D341Med (cell line): ENCODE measurements around the gene ANTKMT.

ENCODE experiments used
- DNase-seq: peaks from one replicate; pipeline ENCODE4 v3.0.0; 2012; ENCODE audit warnings: low spot score

The ANTKMT gene

GRCh38 chr16:764848-765487 is 44.0 kb downstream of the ANTKMT start:
- DNase-seq = no peak

- no peak for DNase-seq
Measured at GRCh38 chr16:765488-765865, 44.5 kb downstream of the ANTKMT start.

GRCh38 chr16:766008-766819 is 45.3 kb downstream of the ANTKMT start:
- DNase-seq = no peak

DNA sequence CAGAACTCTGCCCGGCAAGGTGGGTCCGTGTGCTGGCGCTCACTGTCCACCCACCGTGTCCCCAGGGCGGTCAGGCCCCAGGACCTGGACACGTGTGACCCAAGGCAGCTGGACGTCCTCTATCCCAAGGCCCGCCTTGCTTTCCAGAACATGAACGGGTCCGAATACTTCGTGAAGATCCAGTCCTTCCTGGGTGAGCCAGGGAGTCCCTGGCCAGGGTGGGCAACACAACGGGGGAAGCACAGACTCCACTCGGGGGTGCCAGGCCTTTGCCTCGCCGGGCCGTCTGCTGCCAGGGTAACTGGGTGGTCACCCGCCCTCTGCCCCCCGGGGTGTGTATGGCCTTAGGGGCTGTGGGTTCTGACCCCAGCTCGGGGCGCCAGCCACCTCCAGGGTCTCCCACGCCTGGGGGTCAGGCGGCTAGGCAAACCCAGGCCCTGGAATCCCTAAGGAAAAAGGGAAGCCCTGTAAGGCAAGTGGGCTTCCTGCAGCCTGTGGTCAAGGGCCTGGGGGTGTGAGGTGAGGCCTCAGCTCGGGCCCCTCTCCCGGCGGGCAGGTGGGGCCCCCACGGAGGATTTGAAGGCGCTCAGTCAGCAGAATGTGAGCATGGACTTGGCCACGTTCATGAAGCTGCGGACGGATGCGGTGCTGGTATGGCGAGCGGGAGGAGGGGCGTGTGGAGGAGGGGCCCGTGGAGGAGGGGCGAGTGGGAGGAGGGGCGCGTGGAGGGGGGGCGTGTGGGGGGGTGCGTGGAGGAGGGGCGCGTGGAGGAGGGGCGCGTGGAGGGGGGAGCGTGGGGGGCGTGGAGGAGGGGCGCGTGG is 46.1 kb downstream of the ANTKMT start:
- DNase-seq = no peak

DNA sequence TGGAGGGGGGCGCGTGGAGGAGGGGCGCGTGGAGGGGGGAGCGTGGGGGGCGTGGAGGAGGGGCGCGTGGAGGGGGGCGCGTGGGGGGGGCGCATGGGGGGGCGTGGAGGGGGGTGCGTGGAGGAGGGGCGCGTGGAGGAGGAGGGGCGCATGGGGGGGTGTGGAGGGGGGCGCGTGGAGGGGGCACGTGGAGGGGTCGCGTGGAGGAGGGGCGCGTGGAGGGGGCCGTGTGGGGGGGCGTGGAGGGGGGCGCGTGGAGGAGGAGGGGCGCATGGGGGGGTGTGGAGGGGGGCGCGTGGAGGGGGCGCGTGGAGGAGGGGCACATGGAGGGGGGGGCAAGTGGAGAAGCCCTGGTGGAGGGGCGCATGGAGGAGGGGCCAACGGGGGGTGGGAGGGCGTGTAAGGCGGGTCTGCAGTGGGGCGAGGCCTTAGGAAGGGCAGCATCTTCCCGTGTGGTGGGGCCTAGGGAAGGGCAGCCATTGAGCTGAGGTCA is 46.8 kb downstream of the ANTKMT start:
- no peak for DNase-seq

- no peak for DNase-seq
Measured at GRCh38 chr16:768428-768827, 47.5 kb downstream of the ANTKMT start.

- no peak for DNase-seq
Measured at GRCh38 chr16:769184-769784, 48.3 kb downstream of the ANTKMT start.

GRCh38 chr16:769934-770333 is 49.0 kb downstream of the ANTKMT start:
- no peak for DNase-seq

- DNase-seq = no peak
Measured at GRCh38 chr16:770411-770810, 49.5 kb downstream of the ANTKMT start.
